HepG2 (cell line): Measurements from ENCODE around the gene SIX3. TPM values are rescaled to one million over a fixed set of nuclear protein-coding genes. Genes with fewer than 3 reads are reported as not detected.

ENCODE experiments used
- ATAC-seq: fragments of 200-7000 bp; cut with Tn5 transposase; 3 replicates; pipeline ENCODE4 v1.9.1; 2020; ENCODE audit warnings: mild to moderate bottlenecking, moderate library complexity
- BruUV-seq: library from RNA; stranded (reverse); fragments of 400-500 nt; replicated peaks from 2 replicates; lab custom pipeline; 2021; lab: Mats Ljungman, UMichigan
- CTCF ChIA-PET: fragments of 300-600 bp; formaldehyde crosslinking; extraction: SDS; loops from one replicate; lab custom pipeline; 2021; ENCODE audit warnings: low total read pairs, inconsistent platforms, low intra/inter-chr PET ratio; lab: Yijun Ruan, JAX
- POLR2A ChIA-PET: fragments of 350-600 bp; sonication (Branson Sonifier 250); formaldehyde crosslinking; loops from one replicate; lab custom pipeline; 2020; ENCODE audit warnings: antibody characterized with exemption, inconsistent platforms; lab: Yijun Ruan, JAX
- DNase-seq: peaks from one replicate; pipeline ENCODE4 v3.0.0-alpha.2; 2015; ENCODE audit warnings: low spot score
- FAIRE-seq: peaks from 3 replicates; lab custom pipeline; 2011; peaks lifted over from hg19 to GRCh38; lab: Jason Lieb, UNC
- H2AFZ ChIP-seq: one replicate; pipeline ENCODE4 v1.6.1; 2011; ENCODE audit warnings: low read length, inconsistent platforms
- H3K27ac ChIP-seq: fragments of 300-600 bp; 3 replicates; pipeline ENCODE4 v1.8.0; 2011; ENCODE audit warnings: mixed run types, mild to moderate bottlenecking, mixed read lengths, low read length, inconsistent platforms; ENCODE audit not compliant: insufficient read depth; ENCODE audit errors: extremely low read length
- H3K27me3 ChIP-seq, 2 experiments: fragments of 200-600 bp in 1 of 2; 2 replicates in 1 of 2; 3 replicates in 1 of 2; pipeline versions ENCODE4 v1.6.0 to v1.8.0; 2011; ENCODE audit warnings: low read length in 2 of 2, mild to moderate bottlenecking in 2 of 2, moderate library complexity in 2 of 2, inconsistent platforms in 1 of 2; ENCODE audit not compliant: insufficient read depth in 2 of 2, control insufficient read depth in 1 of 2
- H3K36me3 ChIP-seq, 2 experiments: fragments of 200-600 bp in 1 of 2; replicated peaks in 1 of 2; 2 replicates in 1 of 2; 3 replicates in 1 of 2; pipeline versions ENCODE4 v1.5.1 to v1.8.0; 2011; ENCODE audit warnings: low read length in 2 of 2, inconsistent platforms in 1 of 2; ENCODE audit not compliant: insufficient read depth in 2 of 2, control insufficient read depth in 1 of 2
- H3K4me1 ChIP-seq: 2 replicates; pipeline ENCODE4 v1.5.1; 2012; ENCODE audit warnings: low read length, inconsistent platforms; ENCODE audit not compliant: insufficient read depth
- H3K4me2 ChIP-seq: 2 replicates; pipeline ENCODE4 v1.6.0; 2011; ENCODE audit warnings: low read depth, low read length, inconsistent platforms
- H3K4me3 ChIP-seq, 3 experiments: fragments of 200-600 bp in 1 of 3; sonication (generic), shearing (Covaris generic) in 1 of 3; replicated peaks in 1 of 3; 2 replicates each; pipeline ENCODE4 v1.5.1; 2011 to 2016; ENCODE audit warnings: low read length in 3 of 3, inconsistent platforms in 2 of 3, low read depth in 2 of 3, mild to moderate bottlenecking in 2 of 3, control low read depth in 1 of 3, mixed read lengths in 1 of 3; ENCODE audit not compliant: insufficient read depth in 1 of 3
- H3K79me2 ChIP-seq: one replicate; pipeline ENCODE4 v1.6.1; 2011; ENCODE audit warnings: low read length, inconsistent platforms; ENCODE audit not compliant: insufficient read depth
- H3K9ac ChIP-seq: 2 replicates; pipeline ENCODE4 v1.6.0; 2011; ENCODE audit warnings: mild to moderate bottlenecking, low read depth, low read length, inconsistent platforms; ENCODE audit not compliant: insufficient read depth
- H3K9me3 ChIP-seq: 2 replicates; pipeline ENCODE4 v1.5.1; 2012; ENCODE audit warnings: mild to moderate bottlenecking, low read length
- H4K20me1 ChIP-seq: 2 replicates; pipeline ENCODE4 v1.6.0; 2011; ENCODE audit warnings: inconsistent platforms, mild to moderate bottlenecking, low read length, moderate library complexity; ENCODE audit not compliant: insufficient read depth
- HOXA7 ChIP-seq: sonication (generic); formaldehyde crosslinking; IDR thresholded peaks from 2 replicates; pipeline ENCODE4 v1.8.1; 2022; ENCODE audit warnings: mild to moderate bottlenecking, missing genetic modification reagents, moderate library complexity
- IRX3 ChIP-seq: sonication (generic); formaldehyde crosslinking; IDR thresholded peaks from 2 replicates; pipeline ENCODE4 v1.8.1; 2023; ENCODE audit warnings: mild to moderate bottlenecking, low read depth, missing genetic modification reagents, borderline replicate concordance
- KDM2A ChIP-seq: sonication (generic); formaldehyde crosslinking; IDR thresholded peaks from 2 replicates; pipeline ENCODE4 v1.4.0; 2020; ENCODE audit warnings: low read depth, missing genetic modification reagents, borderline replicate concordance
- MED8 ChIP-seq: sonication (generic); formaldehyde crosslinking; IDR thresholded peaks from 2 replicates; pipeline ENCODE4 v1.8.1; 2023; ENCODE audit warnings: mild to moderate bottlenecking, missing genetic modification reagents; ENCODE audit not compliant: insufficient replicate concordance
- MEIS1 ChIP-seq: sonication (generic); formaldehyde crosslinking; IDR thresholded peaks from 2 replicates; pipeline ENCODE4 v1.9.0; 2021; ENCODE audit warnings: mild to moderate bottlenecking, missing genetic modification reagents, moderate library complexity, borderline replicate concordance
- THYN1 ChIP-seq: sonication (generic); formaldehyde crosslinking; IDR thresholded peaks from 2 replicates; pipeline ENCODE4 v1.8.1; 2023; ENCODE audit warnings: low read depth, mild to moderate bottlenecking, moderate library complexity, missing genetic modification reagents, borderline replicate concordance
- ZBTB8A ChIP-seq: sonication (generic); formaldehyde crosslinking; IDR thresholded peaks from 2 replicates; pipeline ENCODE4 v1.4.0; 2020; ENCODE audit warnings: mild to moderate bottlenecking, low read depth, missing genetic modification reagents, borderline replicate concordance
- ZNF121 ChIP-seq: sonication (generic); formaldehyde crosslinking; IDR thresholded peaks from 2 replicates; pipeline ENCODE4 v1.5.0; 2020; ENCODE audit warnings: mild to moderate bottlenecking, missing genetic modification reagents
- ZNF207 ChIP-seq: fragments of 450-650 bp; IDR thresholded peaks from 2 replicates; pipeline ENCODE4 v1.6.1; 2016; ENCODE audit warnings: antibody characterized with exemption, borderline replicate concordance
- ZNF34 ChIP-seq: sonication (generic); formaldehyde crosslinking; IDR thresholded peaks from 2 replicates; pipeline ENCODE4 v1.4.0; 2020; ENCODE audit warnings: mild to moderate bottlenecking, missing genetic modification reagents, borderline replicate concordance
- ZNF883 ChIP-seq: sonication (generic); formaldehyde crosslinking; IDR thresholded peaks from 2 replicates; pipeline ENCODE4 v1.5.1; 2020; ENCODE audit warnings: mild to moderate bottlenecking, missing genetic modification reagents; ENCODE audit errors: not compliant biosample characterization
- ZSCAN22 ChIP-seq: sonication (generic); formaldehyde crosslinking; IDR thresholded peaks from 2 replicates; pipeline ENCODE4 v1.4.0; 2020; ENCODE audit warnings: mild to moderate bottlenecking, missing genetic modification reagents
- WGBS: methylation state at CpG from one replicate; pipeline ENCODE4 v1.1.6; 2017; ENCODE audit warnings: low lambda C conversion rate; 5-methylcytosine and 5-hydroxymethylcytosine counted together
- in situ Hi-C: cut with HindIII; loops from 2 replicates; pipeline ENCODE4 v1.10.0; 2017; ENCODE audit warnings: low pct_unique_long_range_greater_than_20kb; ENCODE audit not compliant: extremely low pct_ligation_motif_present
- intact Hi-C: fragments of 100-400 bp; cut with micrococcal nuclease; formaldehyde crosslinking; loops from one replicate; pipeline ENCODE4 v1.10.0; 2022; ENCODE audit not compliant: unreplicated experiment
- polyA plus RNA-seq, 8 experiments: library from polyadenylated mRNA; depleted of rRNA in 3 of 8; stranded (reverse) in 7 of 8; unstranded in 1 of 8; fragments of >200 nt; fragmentation: Illumina TruSeq in 4 of 8; extraction: Trizol in 4 of 8; gene quantifications; 2 replicates each; pipeline versions ENCODE4 v1.2.1 to v1.2.3, GENCODE V29; 2011 to 2016; ENCODE audit warnings: low read depth in 4 of 8, missing spikeins in 1 of 8, mixed read lengths in 1 of 8; ENCODE audit not compliant: insufficient read depth in 1 of 8
- total RNA-seq, 5 experiments: library from RNA; depleted of rRNA; stranded (reverse); fragments of >200 nt; fragmentation: Illumina TruSeq; extraction: Trizol; gene quantifications; 2 replicates each; pipeline ENCODE4 v1.2.3, GENCODE V29; 2016; ENCODE audit warnings: low read depth in 1 of 5
- TF ChIP-seq, protein P1 (sequence below): sonication (generic); formaldehyde crosslinking; IDR thresholded peaks from 2 replicates; pipeline ENCODE4 v1.4.0; 2020; ENCODE audit warnings: low read depth, mild to moderate bottlenecking, missing genetic modification reagents
- TF ChIP-seq, protein P2 (sequence below): IDR thresholded peaks from 2 replicates; pipeline ENCODE4 v1.6.1; 2018; ENCODE audit warnings: missing genetic modification reagents, mild to moderate bottlenecking, missing compliant biosample characterization
- TF ChIP-seq, protein P3 (sequence below): sonication (generic); formaldehyde crosslinking; IDR thresholded peaks from 2 replicates; pipeline ENCODE4 v1.4.0; 2020; ENCODE audit warnings: missing genetic modification reagents, borderline replicate concordance
- TF ChIP-seq, protein P4 (sequence below): sonication (generic); formaldehyde crosslinking; IDR thresholded peaks from 2 replicates; pipeline ENCODE4 v1.5.0; 2020; ENCODE audit warnings: missing genetic modification reagents

The SIX3 gene
- total and polyA plus RNA-seq, 2 of the 13 experiments (the other 11 are each of a cell fraction or from before 2014, with no cell fraction given) = not detected

DNA sequence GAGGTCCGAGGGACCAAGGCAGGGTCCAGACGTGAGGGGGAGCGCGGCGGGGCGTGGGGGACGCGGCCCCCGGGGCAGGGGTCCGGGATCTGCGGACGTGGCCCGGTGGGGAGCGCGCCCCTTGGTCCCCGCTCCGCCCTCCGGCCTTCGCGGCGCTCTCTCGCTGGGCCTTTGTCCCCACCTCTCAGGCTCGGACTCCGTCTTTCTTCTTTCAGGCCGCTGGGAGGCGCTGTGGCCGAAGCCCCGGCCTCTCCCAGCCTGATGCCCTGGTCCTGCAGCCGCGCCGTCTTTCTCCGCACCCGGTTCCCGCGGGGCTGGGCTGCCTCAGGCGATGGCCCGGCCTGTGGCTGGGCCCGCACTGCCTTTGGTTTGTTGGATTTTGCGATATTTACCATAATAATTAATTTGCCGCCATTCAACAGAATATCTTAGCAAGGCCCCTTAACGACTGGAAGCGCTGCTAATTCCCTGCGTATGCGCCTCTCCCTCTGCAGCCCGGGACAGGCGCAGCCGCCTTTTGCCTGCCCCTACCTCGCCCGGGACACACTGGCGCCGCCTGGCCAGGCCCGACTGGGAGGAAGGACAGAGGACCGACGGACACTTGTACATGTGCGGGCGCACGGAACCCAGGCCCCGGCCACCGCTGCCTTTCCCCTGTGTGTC lies 10.8 kb downstream of the SIX3 start:
- intact Hi-C loops (loop anchor here (2.0 to 5.0 kb wide), 2 partner anchors 391 to 910 kb away; no protein-coding TSS in a partner anchor), in situ Hi-C loops (loop anchor here (10.0 kb wide), 1 partner anchor 907 kb away; no protein-coding TSS in a partner anchor)
- H3K79me2 ChIP-seq = no peaks in the 10 kb centered on the region
- no TSS peak for BruUV-seq
- peaks cover 32% of the 10 kb centered on the region for H3K4me1 ChIP-seq
- H3K27me3 ChIP-seq = peaks cover 29 to 98% of the 10 kb centered on the region in 2 experiments; a peak in 4 of 5 replicates
- peak overlapping the region; percentile 49 to 75 (median 57) for H3K4me3 ChIP-seq
- ChIA-PET CTCF (interaction anchor here (0.6 to 5.4 kb wide), 3 partner anchors 472 to 700 kb away, joined by 3 to 67 read pairs (median 3); no protein-coding TSS in a partner anchor), POLR2A (no interaction called here)
- no peak overlapping the region for H2AFZ ChIP-seq
- H3K4me2 ChIP-seq = peak overlapping the region; percentile 82
- no peaks in the 10 kb centered on the region for H3K9me3 ChIP-seq
- 4% methylated on average over 50 of the region's 59 CpGs for WGBS
- ATAC-seq (peak; percentile 86), FAIRE-seq (no peak), DNase-seq (peak; percentile 58)
- H3K27ac ChIP-seq = no peak overlapping the region
- no peaks in the 10 kb centered on the region for H3K36me3 ChIP-seq
- H4K20me1 ChIP-seq = peaks cover 4% of the 10 kb centered on the region; the same call in 1 of the 2 replicates
- peak overlapping the region; percentile 57 for H3K9ac ChIP-seq
- TF ChIP-seq, protein P1, sequence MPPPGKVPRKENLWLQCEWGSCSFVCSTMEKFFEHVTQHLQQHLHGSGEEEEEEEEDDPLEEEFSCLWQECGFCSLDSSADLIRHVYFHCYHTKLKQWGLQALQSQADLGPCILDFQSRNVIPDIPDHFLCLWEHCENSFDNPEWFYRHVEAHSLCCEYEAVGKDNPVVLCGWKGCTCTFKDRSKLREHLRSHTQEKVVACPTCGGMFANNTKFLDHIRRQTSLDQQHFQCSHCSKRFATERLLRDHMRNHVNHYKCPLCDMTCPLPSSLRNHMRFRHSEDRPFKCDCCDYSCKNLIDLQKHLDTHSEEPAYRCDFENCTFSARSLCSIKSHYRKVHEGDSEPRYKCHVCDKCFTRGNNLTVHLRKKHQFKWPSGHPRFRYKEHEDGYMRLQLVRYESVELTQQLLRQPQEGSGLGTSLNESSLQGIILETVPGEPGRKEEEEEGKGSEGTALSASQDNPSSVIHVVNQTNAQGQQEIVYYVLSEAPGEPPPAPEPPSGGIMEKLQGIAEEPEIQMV (CRISPR knock-in tag) = peak; percentile 78; the same call in 1 of the 2 replicates
- TF ChIP-seq IRX3 (CRISPR knock-in tag) (no peak), ZNF883 (CRISPR knock-in tag) (no peak), MED8 (CRISPR knock-in tag) (no peak), ZNF207 (no peak), KDM2A (CRISPR knock-in tag) (peak; percentile 90), ZNF121 (peak; percentile 92), HOXA7 (no peak), MEIS1 (peak; percentile 82; the same call in 1 of the 2 replicates), THYN1 (CRISPR knock-in tag) (no peak), ZSCAN22 (CRISPR knock-in tag) (no peak), ZBTB8A (CRISPR knock-in tag) (no peak), ZNF34 (0 out of 2 replicates have a peak, but pooled peaks have one; percentile 52)
- TF ChIP-seq, protein P2, sequence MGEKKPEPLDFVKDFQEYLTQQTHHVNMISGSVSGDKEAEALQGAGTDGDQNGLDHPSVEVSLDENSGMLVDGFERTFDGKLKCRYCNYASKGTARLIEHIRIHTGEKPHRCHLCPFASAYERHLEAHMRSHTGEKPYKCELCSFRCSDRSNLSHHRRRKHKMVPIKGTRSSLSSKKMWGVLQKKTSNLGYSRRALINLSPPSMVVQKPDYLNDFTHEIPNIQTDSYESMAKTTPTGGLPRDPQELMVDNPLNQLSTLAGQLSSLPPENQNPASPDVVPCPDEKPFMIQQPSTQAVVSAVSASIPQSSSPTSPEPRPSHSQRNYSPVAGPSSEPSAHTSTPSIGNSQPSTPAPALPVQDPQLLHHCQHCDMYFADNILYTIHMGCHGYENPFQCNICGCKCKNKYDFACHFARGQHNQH (CRISPR knock-in tag) = 0 out of 2 replicates have a peak, but pooled peaks have one; percentile 17
- TF ChIP-seq, protein P3, sequence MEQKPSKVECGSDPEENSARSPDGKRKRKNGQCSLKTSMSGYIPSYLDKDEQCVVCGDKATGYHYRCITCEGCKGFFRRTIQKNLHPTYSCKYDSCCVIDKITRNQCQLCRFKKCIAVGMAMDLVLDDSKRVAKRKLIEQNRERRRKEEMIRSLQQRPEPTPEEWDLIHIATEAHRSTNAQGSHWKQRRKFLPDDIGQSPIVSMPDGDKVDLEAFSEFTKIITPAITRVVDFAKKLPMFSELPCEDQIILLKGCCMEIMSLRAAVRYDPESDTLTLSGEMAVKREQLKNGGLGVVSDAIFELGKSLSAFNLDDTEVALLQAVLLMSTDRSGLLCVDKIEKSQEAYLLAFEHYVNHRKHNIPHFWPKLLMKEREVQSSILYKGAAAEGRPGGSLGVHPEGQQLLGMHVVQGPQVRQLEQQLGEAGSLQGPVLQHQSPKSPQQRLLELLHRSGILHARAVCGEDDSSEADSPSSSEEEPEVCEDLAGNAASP (CRISPR knock-in tag) = no peak
- TF ChIP-seq, protein P4, sequence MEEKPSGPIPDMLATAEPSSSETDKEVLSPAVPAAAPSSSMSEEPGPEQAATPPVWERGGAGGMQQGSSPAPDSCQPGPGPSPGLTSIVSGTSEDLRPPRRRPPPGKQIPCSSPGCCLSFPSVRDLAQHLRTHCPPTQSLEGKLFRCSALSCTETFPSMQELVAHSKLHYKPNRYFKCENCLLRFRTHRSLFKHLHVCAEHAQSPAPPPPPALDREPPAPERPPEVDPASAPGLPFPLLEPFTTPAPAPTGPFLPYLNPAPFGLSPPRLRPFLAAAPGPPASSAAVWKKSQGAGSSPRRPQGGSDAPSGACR (CRISPR knock-in tag) = no peak
